PC-9 (cell line): ENCODE results near the gene IMPDH2.

ENCODE experiments used
- EZH2 ChIP-seq: fragments of 200-600 bp; sonication (generic); IDR thresholded peaks from 2 replicates; pipeline ENCODE4 v1.8.0; 2017; ENCODE audit warnings: antibody characterized with exemption, low read depth
- TF ChIP-seq, protein P1 (sequence below): fragments of 200-600 bp; sonication (generic); conservative IDR thresholded peaks from 2 replicates; pipeline ENCODE4 v1.6.1; 2017; ENCODE audit warnings: mixed run types, antibody characterized with exemption, mild to moderate bottlenecking, moderate library complexity

DNA sequence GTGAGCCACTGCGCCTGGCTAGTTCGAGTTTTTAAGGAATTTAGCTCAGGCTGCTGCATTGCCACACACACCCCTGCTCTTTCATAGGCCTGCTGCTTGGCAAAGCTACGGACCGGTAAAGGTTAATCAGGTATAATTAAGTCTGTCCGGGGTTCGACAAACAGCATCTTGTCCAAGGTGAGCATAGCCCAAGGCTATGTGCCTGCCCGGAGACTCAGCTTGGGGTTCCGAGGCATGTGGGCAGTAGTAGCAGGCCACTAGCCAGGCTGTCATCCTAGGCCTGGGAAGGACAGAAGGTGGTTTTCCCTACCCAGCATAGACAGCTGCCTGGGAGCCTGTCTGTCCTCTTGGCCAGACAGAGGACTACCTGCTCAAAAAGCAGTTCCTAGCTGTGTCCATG is 32.6 kb downstream of the IMPDH2 start:
- TF ChIP-seq, protein P1, sequence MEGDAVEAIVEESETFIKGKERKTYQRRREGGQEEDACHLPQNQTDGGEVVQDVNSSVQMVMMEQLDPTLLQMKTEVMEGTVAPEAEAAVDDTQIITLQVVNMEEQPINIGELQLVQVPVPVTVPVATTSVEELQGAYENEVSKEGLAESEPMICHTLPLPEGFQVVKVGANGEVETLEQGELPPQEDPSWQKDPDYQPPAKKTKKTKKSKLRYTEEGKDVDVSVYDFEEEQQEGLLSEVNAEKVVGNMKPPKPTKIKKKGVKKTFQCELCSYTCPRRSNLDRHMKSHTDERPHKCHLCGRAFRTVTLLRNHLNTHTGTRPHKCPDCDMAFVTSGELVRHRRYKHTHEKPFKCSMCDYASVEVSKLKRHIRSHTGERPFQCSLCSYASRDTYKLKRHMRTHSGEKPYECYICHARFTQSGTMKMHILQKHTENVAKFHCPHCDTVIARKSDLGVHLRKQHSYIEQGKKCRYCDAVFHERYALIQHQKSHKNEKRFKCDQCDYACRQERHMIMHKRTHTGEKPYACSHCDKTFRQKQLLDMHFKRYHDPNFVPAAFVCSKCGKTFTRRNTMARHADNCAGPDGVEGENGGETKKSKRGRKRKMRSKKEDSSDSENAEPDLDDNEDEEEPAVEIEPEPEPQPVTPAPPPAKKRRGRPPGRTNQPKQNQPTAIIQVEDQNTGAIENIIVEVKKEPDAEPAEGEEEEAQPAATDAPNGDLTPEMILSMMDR = no peak
- TF ChIP-seq EZH2 = no peak
